HG02840 (cell line): Measurements from ENCODE around the gene POGK.
A peak's percentile ranks its signal among the peaks of the same experiment; 100 is the strongest.
"Not testable (repeated sequence)": the region's sequence is repeated elsewhere in the genome, so short reads cannot be mapped to it uniquely, and the experiment has no call there.

Experiments
- ATAC-seq: cut with Tn5 transposase; IDR thresholded peaks from one replicate; pipeline ENCODE4 v1.9.1; 2021; ENCODE audit warnings: mild to moderate bottlenecking, moderate library complexity, moderate number of reproducible peaks; ENCODE audit not compliant: unreplicated experiment, low FRiP score

Gene POGK

GRCh38 chr1:166852918-166853317 is 13.6 kb downstream of the POGK start:
- no peak for ATAC-seq

- ATAC-seq = no peak
Measured at GRCh38 chr1:166855558-166855957, 16.3 kb downstream of the POGK start.

DNA sequence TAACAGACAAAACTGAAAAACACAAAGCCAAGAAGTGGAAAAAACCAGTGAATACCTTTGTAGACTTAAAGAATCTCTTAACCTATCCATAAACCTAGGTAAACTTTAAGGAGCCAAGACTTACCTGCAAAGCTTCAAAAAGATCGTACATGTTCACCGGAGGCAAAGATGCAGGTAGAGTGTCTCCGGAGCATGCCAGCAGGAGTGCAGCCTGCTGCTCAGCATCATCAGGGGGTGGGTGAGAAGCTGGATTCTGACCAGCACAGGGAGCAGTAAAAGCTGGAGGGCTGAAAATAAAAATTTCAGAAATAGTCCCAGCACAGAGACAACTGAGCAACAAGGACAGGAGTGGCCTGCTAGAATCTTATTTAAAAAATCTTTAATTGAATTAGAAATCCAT is 18.7 kb downstream of the POGK start:
- ATAC-seq = no peak

GRCh38 chr1:166858726-166859419 is 19.6 kb downstream of the POGK start:
- no peak for ATAC-seq

DNA sequence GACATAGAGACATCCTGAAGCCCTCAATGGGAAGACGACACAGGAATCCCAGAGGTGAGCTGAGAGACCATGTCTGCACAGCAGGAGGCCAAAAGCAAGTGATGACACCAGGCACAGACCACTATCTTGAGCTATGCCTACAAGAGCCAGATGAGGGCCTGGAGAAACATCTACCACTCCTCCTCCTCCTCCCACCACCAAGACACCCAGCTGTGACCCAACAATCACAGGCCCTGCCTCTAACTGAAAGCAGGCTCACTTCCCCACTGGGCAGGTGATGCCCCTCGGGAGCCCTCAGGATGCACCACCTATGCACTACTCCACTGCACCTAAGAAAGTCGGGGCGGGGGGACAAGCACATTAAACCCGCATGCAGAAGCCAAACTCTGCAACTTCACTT is 20.3 kb downstream of the POGK start:
- ATAC-seq = no peak

- no peak for ATAC-seq
Measured at GRCh38 chr1:166865926-166866325, 26.7 kb downstream of the POGK start.

- ATAC-seq = no peak
Measured at GRCh38 chr1:166868639-166869038, 29.4 kb downstream of the POGK start.

GRCh38 chr1:166869318-166870099 is 30.2 kb downstream of the POGK start:
- no peak for ATAC-seq

- no peak for ATAC-seq
Measured at GRCh38 chr1:166870584-166870983, 31.3 kb downstream of the POGK start.

DNA sequence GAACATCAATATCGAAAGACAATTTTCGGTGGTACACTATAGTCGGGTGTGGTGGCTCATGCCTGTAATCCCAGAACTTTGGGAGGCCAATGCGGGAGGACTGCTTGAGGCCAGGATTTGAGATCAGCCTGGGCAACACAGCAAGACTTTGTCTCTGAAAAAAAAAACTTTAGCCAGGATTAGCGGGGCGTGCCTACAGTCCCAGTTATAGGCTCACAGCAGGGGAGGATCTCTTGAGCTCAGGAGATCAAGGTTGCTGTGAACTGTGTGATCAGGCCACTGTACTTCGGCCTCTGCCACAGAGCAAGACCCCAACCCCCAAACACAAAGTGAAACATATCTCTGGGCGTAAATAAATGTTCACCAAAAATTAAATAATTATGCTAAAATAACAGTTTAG is 35.2 kb downstream of the POGK start:
- ATAC-seq = no peak

GRCh38 chr1:166875302-166875733 is 36.0 kb downstream of the POGK start:
- ATAC-seq = no peak

GRCh38 chr1:166875734-166876539 is 36.7 kb downstream of the POGK start, which contains the start of gene TADA1:
Gene TADA1 (minus strand): TSS chr1:166876264. CDS start chr1:166876233, 31 bp downstream.
- peak; percentile 88 for ATAC-seq

DNA sequence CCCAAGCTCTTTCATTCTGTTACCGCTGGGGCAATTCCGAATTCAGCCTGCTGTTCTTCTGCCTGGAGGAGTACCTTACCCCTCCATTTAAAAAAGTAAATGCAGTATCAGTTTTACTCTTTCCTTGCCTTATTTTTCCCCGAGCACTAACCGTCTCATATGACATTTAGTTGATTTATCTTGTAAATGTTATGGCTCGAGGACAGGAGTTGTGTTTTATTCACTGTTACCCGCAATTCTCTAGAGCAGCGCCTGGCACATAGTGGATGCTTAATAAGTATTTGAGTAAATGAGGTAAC is 37.2 kb downstream of the POGK start:
- ATAC-seq = peak; percentile 1

GRCh38 chr1:166878173-166878917 is 39.1 kb downstream of the POGK start:
- ATAC-seq = not testable (repeated sequence)

DNA sequence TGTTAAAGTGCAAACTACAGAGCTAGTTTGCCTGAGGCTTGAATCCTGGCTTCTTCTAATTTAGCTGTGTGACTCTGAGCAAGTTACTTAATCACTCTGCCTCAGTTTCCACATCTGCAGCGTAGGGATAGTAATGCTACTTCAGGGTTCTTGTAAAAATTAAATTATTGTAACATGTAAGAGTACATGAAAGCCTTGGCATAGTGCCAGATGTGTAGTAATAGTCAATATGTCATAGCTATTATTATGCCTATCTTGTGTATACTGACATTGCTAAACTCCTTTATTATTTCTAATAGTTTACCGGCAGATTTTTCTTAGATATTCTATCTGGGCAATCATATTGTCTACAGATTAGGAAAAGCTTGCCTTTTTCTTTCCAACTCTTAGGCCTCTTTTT is 43.6 kb downstream of the POGK start:
- ATAC-seq = no peak

DNA sequence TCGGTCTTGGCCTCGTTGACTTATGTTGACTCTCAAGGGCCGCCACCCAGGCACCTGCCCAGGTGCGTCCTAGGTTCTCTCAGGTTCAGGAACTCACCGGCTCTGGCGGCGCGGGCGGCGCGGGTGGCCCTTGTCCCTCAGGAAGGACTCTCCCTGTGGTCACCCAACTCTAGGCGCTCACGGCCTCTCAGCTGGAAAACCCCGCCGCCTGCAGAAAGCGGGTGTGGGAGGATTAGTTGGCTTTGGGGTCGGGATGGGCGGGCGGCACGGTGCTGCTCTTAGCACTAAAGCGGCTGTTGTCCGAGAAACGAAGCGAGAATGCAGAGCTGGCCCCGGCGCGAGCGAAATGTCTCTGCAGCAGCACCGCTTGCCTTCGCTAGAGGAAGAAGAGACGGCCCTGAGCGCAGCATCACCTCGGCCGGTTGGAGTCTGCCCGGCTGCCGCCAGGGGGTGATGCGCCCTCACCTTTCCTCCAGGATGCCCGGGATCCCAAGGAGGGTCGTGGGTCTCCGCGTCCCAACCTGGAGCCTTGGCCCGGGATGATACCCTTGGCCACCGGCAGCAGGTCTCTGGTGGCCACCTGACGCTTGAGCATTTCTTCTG is 44.9 kb downstream of the POGK start:
- no peak for ATAC-seq

- no peak for ATAC-seq
Measured at GRCh38 chr1:166884971-166885370, 45.7 kb downstream of the POGK start.

GRCh38 chr1:166888373-166889111 is 49.3 kb downstream of the POGK start:
- no peak for ATAC-seq

DNA sequence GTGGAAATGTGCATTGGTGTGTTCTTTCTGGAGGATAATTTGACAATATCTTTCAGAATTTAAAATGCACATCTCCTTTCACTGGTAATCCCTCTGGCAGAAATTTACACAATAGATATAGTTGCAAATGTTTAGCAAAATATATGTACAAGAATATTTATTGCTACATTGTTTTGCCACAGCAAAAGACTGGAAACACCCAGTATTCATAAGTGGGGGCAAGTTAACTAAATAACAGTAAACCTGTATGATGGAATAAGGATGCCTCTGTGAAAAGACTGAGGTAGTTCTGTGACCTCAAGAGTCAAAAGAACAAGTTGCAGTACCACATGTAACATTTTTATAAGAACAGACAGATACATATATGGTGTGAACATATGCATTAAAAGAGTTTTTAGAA is 50.5 kb downstream of the POGK start:
- no peak for ATAC-seq
